GM19395 (cell line): ENCODE results near the gene FOXK2.
A peak's percentile ranks its signal among the peaks of the same experiment; 100 is the strongest.

Experiments
- ATAC-seq: cut with Tn5 transposase; IDR thresholded peaks from one replicate; pipeline ENCODE4 v1.9.1; 2021; ENCODE audit warnings: mild to moderate bottlenecking, moderate library complexity; ENCODE audit not compliant: unreplicated experiment

Gene FOXK2

DNA sequence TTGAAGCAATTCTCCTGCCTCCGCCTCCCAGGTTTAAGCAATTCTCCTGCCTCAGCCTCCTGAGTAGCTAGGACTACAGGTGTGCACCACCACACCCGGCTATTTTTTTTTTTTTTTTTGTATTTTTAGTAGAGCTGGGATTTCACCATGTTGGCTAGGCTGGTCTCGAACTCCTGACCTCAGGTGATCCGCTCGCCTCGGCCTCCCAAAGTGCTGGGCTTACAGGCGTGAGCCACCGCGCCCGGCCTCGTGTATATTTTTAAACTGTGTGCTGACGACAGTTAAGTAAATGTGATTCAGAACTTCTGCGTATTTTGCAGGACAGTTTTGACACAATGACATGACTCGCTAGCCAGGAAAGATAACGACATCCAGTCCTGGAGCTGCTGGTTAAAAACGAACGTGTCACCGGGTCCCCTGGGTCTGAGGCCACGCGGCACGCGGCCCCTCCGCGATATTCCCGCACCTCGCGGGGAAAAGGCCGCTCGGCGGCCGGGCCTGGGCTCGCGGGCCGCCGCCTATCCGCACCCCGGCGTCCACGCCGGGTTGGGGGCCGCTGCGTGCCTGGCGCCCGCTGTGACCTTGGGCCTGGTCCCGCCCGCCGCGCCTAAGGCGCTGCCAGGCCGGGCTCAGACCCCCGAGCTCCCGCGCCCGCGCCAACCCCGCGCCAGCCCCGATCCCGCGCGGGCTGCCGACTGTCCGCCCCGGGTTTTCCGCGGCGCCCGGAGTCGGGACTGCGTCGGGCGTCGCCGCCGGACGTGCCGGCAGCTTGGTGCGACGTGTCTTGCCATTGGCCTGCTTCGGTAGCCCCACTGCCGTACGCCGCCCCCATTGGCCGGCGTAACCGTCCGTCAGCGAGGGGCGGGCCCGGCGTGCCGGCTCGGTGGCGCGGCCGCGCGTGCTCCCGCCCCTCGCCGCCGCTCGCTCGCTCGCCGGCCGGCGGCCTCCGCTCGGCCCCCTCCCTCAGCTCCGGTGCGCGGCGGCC is at the start of gene FOXK2:
Gene FOXK2 (plus strand): TSS at position 907 of the 985 bp plus-strand sequence. CDS start 157 bp downstream, outside the sequence.
- ATAC-seq = peak; percentile 84

DNA sequence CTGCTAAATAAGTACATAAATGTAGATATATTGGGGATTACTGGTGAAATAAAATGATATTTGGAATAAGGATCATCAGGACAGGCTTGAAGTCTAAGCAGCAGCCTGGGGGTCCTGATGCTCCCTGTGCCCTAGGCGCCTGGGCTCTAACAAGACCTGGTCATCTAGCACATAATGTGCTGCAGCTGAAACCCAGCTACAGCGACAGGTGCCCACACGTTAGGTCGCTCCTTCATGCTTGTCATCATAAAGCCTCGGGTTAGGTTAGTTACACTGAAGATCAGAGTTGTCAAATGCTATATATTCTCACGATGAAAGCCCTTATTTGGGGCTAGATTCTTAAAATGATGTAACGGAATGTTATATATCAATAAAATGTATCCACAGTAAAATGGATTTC is 49.5 kb upstream of the FOXK2 start:
- ATAC-seq = no peak

DNA sequence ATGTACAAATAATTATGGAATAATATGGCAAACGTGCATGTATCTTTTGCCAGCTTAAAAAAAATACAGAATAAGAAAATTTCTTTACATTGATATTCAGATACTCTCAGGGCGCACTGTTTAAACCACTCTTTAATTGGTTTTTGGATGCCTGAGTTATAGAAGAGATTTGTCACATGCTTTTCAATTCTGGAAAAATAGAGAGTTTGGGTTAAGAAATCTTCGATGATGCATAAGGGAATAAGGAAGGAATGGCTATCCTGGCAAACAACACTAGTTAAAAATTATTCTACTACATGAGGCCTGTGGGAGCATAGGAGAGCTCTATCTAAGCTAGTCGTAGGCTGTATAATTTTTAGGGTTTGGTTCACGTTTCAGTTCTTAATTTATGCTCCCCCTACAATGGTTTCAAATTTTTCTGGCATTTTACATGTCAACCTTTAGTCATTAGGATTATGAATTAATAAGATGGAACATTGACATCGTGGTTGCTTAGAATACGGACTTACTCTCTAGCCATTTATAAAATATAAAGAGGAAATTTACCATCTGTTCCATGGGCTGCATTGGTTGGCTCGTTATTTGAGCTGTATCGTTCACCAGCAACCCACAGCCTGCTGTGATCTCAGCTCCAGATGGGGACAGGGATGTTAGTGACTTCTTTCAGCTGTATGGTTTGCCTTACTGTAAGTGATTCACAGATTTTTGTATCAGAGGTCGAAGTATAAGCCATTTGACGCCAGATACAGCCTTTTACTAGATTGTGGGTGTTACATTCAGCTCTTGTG is 45.1 kb upstream of the FOXK2 start:
- ATAC-seq = no peak

DNA sequence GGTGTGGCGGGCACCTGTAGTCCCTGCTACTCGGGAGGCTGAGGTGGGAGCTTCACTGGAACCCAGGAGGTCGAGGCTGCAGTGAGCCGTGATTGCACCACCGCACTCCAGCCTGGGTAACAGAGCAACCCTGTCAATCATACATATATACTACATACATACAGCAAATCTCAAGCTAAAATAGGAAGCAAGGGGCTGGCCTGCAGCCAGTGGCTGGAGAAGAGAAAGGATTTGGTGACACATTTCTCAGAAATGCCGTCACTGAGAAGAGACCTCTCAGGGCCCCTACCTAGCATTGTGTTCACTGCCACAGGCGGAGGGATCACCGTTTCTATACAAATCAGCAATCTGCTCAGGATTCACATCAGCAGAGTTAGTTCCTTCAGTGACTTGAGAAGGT is 44.1 kb upstream of the FOXK2 start:
- no peak for ATAC-seq

DNA sequence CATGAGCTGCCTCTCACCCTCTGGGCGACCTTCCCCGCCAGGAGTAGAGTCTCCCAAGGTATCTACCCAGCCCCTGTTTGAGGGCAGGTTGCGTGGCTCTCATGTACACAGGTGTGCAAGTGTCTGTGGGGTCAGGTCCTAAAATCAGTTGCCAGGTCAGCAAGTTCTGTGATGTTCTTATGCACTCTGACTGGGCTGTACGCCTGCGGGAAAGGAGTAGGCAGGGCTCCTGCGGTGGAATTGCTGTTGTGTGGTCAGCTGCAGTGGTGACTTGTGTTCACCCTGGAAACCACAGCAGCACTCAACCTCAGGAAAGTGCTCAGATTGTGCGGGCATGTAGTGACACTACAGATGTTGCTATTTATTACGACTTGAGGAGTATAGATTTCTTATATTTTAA is 41.6 kb upstream of the FOXK2 start:
- ATAC-seq = no peak

DNA sequence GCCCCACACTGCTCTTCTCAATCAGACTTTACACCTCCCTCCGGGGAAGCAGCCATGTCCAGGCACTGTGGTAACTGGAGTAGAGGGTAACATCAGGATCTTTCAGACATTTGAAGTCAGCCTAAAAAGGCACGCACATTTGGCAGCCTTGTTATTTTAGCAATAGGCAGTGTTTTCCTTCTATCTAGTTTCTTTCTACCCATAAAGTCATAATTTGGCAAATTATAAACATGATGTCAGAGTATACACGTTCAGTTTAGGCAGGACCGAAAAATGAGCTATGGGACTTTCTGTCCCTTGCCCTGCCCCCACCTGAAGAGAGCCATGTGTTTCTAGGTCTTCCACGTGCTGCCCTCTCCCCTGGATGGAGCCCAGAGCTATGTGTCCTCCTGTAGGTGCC is 39.9 kb upstream of the FOXK2 start:
- no peak for ATAC-seq

DNA sequence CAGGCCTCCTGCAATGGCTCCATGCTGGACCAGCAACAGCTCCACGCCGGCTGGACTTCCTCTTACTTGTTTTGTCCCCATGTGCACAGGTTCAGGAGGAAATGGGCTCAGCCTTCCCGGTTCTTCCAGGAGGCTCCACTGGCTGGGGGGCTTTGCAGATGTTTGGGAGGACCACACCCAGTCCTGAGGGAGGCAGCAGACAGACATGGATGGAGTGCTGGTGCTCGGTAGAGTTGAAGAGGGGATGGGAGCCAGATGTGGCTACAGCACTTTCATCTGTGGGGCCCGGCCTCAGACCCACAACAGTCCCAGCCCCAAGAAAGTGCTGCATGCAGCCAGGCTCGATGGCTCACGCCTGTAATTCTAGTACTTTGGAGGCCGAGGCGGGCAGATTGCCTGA is 39.2 kb upstream of the FOXK2 start:
- ATAC-seq = no peak

DNA sequence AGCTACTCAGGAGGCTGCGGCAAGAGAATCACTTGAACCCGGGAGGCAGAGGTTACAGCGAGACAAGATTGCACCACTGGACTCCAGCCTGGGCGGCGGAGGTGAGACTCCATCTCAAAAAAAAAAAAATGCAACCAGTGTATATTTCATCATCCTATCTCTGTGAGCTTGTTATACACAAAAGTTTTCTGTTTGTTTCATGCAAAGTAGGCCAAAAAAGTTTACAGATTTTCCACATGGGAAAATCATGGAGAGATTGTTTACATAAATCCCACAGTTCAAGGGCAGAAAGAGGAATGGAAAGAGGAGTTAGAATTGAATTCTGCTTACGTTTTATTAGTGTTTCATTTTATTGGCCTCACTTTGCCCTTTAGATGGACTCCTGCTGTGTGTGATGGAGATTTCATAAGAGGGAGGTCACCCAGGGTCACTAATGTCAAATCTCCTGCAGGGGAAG is 36.3 kb upstream of the FOXK2 start:
- no peak for ATAC-seq

DNA sequence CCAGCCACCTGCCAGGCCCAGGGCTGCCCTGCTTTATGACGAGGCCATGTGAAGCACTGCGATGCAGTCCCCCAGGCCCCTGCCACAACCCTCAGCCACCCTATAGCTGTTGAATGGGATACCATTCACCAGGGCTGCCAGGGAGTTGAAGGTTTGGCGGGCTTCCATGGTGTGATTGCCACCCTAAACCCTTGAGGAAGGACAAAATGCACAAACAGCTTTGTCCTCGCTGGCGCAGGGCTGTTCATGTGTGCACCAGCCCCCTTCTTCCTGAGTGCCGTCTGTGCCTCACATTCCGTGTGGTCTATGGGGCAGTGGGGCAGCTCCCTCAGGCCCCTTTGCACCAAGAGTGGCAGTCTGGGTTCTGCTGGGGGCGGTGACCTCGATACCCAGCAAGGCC is 35.7 kb upstream of the FOXK2 start:
- no peak for ATAC-seq

DNA sequence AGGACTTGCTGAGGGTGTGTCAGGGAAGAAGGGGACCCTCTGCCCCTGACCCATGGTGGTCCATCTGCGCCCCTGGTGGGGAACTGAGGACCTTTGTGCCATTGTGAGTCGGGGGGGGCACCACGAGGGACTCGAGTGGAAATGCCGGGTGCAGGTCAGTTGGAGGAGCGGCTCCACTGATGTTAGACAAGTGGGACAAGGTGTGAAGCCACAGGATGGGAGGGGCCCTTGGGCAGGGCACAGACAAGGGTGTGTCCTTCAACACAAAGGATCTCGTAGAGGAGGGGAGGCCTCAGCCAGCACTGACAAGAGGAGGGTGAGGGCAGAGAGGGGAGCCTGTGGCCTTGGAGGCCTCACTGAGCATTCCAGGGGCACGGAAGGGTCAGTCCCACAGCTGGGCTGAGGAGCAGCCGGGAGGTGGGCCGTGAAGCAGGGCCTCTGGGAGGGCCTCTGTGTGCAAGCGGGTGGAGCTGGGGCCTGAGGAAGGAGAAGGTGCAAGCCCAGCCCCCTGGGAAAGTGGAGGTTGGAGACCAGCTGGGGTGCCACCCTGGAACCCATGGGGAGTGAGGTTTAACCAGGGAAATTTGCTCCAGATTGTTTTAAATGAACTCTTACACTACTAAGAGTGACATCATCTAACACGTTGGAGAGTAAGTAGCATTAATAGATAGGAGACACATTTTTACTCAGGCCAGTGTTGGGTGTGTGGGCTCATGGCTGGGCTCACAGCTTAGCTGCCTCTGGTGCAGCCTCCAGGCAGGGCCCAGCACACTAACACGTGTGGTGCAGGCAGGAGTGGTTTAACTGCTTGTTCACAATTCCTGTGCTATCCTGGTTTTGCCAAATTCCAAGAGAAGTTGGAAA is 33.1 kb upstream of the FOXK2 start:
- no peak for ATAC-seq

DNA sequence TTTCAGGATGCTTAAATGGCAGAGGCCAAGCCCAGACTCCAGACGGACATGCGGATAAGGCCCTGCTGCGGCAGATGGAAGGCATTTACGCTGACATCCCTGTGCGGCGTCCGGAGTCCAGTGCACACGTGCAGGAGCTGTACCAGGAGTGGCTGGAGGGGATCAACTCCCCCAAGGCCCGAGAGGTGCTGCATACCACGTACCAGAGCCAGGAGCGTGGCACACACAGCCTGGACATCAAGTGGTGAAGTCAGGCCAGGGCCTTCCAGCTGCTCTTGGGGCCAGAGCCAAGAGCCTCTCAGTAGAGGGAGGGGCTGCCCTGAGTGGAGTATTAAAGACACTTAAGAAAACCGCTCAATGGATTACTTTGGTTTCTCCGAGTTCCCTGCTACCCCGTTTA is 31.6 kb upstream of the FOXK2 start:
- ATAC-seq = no peak

DNA sequence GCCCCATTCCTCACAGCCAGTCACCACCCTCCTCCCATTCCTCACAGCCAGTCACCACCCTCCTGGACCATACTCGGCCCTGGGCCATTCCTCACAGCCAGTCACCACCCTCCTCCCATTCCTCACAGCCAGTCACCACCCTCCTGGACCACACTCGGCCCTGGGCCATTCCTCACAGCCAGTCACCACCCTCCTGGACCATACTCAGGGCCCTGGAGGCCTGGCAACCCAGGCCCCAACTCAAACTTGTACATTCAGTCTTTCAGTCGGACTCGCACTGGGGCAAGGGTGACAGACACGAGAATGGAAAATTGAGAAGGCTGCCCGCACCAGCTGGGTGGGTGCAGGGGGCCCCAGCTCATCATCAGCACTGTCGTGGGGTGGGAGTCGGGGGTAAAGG is 30.4 kb upstream of the FOXK2 start:
- ATAC-seq = no peak

DNA sequence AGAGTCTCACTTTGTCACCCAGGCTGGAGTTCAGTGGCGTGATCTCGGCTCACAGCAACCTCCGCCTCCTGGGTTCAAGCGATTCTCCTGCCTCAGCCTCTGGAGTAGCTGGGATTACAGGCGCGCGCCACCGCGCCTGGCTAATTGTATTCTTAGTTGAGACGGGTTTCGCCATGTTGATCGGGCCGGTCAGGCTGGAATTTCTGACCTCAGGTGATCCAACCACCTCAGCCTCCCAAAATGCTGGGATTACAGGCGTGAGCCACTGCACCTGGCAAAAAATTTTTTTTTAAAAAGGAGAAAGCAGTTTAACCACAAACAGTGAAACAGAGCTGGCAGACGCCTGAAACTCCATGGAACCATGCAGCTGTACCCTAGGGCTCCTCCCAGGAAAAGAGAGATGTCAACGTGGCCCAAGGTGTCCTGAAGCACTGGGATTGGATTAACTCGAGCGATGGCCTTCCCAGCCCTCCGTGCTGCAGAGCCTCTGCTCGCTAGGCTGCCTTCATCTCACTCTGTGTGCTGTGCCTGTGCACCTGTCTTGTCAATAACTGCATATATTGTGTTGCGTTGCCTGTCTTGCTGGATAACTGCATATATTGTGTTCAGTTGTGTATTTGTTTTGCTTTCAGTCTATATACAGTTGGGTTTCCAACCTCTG is 29.6 kb upstream of the FOXK2 start:
- ATAC-seq = no peak

DNA sequence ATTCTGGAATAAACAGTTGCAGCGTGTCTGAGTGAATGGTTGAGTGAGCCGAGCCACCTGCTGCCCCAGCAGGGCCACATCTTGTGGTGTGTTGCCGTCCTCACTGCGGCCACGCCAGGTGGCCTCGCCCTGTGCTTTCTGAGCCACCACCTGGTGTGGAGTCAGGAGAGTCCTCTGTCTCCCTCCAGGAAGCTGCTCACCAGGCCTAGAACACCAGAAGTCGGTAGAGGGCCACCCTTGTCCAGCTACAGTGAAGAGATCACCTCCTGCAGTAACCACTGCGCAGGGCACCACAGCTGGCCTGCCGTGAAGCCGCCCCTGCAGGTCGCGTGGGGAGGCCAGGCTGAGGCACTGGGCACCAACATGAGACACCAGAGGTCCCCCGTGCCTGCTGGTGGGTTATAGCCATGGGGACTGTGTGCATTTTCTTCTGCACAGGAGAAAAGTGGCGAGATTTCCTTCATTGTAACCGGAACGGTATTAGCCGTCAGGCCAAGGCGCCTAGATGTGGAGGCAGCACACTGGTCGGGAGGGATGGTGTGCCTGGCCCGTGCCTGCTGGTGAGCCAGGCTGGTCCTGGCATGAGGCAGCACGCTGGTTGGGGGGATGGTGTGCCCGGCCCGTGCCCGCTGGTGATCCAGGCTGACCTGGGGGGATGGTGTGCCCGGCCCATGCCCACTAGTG is 28.9 kb upstream of the FOXK2 start:
- no peak for ATAC-seq

DNA sequence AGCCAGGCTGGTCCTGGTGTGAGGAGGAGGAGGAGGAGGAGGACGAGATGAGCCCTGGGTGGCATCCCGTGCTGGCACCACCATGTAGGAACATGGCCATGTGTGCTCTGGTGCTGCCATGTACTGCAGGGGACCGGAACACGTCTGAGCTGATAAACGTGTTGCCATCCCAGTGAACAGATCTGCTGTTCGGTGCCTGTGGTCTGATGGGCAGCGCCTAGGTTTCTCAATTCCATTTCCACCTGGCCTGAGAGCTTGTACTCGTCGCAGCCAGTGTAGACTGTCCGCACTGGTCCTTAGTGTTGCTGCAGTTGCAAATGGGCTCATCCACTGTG is 28.4 kb upstream of the FOXK2 start:
- ATAC-seq = no peak

DNA sequence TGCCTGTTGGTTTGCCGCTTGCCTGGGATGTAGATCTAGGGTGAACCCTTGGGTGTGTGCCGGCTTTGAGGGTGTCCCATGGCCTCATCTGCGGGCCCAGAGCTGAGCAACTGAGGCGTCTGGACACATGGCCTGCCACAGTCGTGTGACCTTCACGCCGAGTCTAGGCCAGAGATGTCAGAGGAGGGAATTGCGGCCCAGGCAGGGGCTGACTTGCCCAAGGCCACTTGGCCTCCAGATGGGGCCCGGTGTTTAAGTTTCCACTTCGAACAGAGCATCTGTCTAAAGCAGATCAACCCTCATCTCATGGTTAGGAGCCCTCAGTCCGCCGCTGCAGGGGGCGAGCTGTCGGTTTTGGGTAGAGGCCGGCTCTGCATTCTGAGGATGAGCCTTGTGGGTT is 28.0 kb upstream of the FOXK2 start:
- ATAC-seq = no peak

DNA sequence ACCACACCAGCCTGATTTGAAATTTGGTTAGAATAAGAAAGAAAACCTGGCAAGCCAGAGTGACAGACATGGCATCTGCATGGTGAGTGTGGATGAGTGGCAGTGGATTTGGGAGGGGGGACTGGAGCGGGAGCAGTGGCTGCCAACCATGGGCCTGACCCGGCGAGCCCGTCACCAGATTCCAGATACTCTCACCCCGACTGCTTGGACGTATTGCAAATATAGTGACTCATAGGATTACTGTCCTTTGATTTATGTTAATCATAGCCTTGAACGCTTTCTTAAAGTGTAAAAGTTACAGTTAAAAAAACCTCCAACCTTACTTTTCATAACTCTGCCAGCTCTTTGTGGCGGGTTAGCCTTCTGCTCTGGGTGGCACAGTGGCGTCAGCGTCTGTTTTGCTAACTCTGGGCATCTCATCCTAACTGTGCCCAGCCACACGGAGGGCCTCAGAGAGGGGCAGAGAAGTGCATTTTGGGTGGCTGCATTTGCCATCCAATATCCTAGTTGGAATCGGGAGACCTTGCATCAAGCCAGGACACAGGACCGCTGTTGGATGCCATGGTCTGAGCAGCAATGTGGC is 26.8 kb upstream of the FOXK2 start:
- ATAC-seq = no peak

DNA sequence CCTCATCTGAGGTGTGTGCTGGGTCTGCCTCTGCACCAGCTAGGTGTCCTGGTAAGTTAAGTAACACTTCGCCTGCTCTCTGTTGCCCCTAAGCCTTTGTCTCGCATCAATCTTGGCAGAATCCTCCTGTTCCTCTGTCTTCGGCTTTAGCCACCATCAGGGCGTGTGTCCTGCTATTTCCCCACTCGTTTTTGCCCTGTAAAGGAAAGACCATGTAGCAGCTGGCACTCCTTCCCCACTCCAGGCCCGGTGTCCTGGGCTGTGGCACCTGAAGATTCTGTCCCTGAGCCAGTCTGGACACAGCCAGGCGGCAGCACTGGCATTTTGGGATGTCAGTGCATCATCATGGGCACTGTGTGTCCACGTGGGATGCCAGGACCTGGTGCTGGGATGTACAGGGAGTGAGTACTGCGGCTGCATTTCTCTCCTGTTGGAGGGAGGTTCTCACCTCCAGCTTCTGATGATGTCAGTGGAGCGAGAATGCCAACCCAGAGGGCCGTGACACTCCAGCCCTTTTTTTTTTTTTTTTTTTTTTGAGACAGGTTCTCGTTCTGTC is 26.2 kb upstream of the FOXK2 start:
- ATAC-seq = no peak
